ENCODE data around the gene PUS3.
A peak's percentile ranks its signal among the peaks of the same experiment; 100 is the strongest.
"Not testable (repeated sequence)": the region's sequence is repeated elsewhere in the genome, so short reads cannot be mapped to it uniquely, and the experiment has no call there.

The PUS3 gene

DNA sequence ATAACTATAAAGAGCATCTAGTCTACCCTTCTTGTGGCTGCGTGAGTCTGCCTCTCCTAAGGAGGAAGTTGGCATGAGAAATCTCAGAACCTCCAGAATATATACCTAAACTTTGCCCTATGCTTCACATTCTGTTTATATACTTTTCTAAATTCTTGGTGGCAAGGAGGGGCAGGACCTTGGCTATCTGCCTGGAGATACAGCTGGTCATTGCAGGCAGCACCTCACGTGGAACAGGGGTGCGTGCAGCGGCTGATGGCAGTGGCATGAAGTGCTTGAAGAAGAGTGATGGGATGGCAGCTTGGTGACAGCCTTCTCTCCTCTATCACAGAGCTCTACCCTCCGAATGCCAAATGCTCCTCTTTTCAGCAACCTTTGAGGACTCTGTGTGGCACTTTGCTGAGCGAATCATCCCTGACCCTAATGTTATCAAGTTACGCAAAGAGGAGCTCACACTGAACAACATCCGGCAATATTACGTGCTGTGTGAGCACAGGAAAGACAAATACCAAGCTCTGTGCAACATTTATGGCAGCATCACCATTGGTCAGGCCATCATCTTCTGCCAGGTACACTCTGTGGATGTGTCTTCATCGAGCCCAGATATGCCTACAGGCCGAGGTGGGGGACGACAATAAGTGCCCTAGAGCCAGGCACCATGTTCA is 13.8 kb upstream of the PUS3 start:
- no peak for DNase-seq (ENCODE audit: low read depth)

DNA sequence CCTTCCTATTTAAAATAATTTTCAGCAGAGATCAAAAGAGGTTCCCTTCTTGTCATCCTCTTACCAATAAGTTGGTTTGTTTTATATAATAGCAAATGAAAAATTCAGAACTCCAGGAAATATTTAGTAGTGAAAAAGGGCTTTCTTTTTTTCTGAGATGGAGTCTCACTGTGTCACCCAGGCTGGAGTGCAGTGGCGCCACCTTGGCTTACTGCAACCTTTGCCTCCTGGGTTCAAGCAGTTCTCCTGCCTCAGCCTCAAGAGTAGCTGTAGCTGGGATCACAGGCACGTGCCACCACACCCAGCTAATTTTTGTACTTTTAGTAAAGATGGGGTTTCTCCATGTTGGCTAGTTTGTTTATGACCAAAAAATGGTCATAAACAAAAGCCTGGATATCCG is 11.6 kb upstream of the PUS3 start:
- DNase-seq (ENCODE audit: low read depth) = not testable (repeated sequence)

DNA sequence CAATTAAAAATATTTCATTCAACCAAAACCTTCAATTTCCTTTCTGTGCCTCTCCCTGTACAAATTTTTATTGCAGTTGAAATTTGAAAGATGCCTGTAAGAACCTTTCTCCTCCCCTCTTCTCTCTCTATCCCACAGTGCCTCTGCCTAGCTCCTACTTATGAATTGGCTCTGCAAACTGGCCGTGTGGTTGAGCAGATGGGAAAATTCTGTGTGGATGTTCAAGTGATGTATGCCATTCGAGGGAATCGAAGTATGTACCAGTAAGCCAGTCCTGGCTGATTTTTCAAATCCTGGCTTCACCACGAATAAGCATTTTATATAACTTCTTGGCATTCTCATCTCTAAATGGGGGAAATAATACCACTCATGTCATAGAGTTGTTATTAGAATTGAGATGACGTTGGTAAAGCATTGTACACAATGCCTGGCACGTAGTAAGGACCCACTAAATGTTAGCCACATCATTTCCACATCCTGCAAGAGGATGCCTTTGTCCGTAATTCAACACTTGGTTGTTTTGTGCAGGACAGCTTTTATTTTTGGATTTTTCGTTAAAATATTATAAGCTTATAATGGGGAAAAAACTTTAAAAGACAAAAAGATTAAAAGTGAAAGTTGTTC is 7.3 kb upstream of the PUS3 start:
- no peak for DNase-seq (ENCODE audit: low read depth)

DNA sequence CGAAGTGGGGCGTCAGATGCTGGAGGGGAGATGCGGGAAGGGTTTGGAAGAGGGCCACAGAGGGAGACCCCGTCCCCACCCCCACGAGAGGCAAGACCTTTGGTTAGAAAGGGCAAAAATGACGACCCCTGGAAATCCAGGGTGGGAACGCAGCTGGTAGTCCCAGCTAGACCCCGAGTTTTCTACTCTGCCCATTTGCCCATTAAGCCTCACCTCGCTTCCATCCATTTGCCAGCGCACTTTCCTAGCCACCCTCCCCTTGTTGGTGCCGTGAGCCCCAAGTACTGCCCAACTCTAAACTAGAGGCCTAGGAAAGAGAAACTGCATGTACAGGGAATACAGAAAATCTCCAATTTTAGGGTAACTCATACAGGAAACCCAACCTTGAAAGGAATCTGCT is 1.7 kb upstream of the PUS3 start:
- no peak for DNase-seq (ENCODE audit: low read depth)

DNA sequence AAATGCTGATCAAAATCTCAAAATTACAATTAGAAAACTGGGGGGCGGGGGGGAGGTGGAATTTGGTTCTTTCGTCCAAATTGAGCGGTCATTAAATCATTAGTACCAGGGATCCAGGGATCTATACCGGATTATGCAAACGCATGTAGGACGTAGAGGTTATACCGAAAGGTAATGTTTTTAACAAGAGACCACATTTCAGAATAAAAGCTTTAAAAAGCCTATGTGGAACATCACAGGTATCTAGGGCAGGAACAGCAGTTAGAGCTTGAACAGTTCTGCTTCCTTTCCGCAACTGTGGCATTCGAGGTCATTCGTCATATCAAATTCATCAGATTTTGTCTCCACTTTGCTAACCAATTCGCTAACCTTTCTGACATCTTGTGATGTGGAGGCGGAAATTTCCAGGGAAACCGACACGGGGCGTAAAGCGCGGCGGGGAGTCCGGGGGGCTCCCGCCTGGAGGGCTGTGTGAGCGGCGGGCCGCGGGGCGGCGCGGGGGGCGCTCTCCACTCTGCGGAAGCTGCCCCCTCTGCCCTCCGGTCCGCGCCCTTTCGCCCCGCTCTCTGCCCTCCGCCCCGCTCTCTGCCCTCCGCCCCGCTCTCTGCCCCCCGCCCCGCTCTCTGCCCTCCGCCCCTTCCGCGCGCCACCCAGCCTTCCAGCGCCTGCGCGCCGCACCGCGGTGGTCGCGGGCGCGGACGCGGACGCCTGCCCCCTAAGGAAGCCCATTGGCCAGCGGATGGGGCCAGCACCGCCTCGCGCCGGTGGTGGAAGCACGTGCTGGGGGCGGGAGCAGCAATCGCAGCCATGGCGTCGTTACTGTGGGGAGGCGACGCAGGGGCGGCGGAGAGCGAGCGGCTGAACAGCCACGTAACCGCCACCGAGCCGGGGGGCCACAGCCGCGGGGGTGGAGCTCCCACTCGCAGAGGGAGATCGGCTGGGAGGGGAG is 979 bp upstream of the PUS3 start, which contains the start of gene DDX25:
Gene DDX25, plus strand, starts transcription at position 798 of the 949 bp plus-strand sequence. Its CDS starts 10 bp downstream, at position 808.
- no peak for DNase-seq (ENCODE audit: low read depth)

DNA sequence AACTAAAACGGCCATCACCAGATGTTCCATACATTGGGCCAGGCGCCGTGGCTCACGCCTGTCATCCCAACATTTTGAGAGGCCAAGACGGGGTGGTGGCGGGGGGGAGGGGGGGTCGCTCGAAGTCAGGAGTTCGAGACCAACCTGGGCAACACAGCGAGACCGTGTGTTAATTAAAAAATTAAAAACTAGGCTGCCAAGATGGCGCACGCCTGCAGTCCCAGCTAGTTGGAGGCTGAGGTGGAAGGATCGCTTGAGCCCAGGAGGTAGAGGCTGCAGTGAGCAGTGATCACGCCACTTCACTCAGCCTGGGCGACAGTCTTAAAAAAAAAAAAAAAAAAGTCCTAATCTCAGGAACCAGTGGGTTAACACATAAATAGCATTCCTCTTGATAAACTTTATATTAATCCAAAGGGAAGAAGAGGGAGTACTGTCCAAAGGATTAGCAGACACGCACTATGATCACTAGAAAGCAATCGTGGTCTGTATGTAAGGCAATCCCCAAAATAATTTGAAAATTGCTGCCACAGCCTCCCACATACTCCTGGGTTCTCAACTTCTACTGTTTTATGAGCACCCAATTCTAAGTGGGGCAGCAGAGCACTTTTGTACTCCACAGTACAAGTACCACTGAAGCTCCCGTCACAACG is 604 bp downstream of the PUS3 start:
- peak; percentile 11 for DNase-seq (ENCODE audit: low read depth)

DNA sequence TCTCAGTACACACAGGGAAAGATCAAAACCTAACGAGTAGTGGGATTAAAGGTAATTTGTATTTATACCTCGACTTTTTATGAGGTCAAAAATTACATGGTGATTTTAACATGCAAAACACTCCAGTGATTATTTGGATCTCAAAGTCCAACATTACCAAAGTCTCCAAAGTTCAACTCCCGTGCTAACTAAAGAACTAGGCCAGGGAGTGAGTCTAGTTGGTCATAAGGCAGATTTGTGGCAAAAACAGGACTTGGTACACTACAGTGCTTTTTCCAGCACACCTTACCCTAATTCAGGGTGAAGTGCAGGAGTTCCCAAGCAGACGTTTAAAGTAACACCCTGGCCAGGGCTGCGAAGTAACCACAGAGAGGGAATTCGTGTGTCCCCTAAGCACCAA is 1.1 kb downstream of the PUS3 start:
- no peak for DNase-seq (ENCODE audit: low read depth)

DNA sequence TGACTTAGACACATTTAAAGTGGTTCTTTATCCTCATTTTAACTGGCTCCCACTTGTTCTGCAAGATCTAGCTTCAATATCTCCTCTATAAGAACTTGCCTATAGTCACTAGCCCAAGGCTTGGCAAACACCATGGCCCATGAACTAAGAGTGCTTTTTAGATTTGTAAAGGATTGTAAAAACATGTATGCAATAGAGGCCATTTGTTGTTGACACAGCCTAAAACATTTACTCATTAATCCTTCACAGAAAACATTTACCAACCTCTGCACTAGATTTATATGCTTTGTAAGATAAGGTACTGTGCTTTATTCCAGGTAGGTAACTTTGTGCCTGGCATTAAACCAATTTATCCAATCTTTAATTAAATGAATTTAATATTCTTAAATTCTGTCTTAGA is 10.0 kb downstream of the PUS3 start:
- no peak for DNase-seq (ENCODE audit: low read depth)

DNA sequence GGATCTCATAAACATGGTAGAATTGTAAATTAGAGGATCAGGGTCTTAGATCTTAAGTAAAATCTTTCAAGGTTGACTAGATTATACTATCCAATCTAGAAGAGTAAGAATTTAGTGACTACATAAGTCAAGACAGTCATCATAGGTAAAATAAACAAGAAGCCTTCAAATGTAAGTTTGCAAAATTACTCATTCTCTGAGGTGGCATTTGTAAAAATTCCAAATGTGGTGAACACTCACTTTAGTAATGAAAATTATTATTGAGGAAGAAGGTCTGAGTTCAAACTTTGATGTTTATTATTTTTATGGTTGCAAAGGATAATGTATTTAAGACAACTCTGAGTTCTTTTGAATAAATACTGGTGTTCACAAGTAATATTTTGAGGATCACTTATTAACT is 10.9 kb downstream of the PUS3 start:
- DNase-seq (ENCODE audit: low read depth) = peak; percentile 10

DNA sequence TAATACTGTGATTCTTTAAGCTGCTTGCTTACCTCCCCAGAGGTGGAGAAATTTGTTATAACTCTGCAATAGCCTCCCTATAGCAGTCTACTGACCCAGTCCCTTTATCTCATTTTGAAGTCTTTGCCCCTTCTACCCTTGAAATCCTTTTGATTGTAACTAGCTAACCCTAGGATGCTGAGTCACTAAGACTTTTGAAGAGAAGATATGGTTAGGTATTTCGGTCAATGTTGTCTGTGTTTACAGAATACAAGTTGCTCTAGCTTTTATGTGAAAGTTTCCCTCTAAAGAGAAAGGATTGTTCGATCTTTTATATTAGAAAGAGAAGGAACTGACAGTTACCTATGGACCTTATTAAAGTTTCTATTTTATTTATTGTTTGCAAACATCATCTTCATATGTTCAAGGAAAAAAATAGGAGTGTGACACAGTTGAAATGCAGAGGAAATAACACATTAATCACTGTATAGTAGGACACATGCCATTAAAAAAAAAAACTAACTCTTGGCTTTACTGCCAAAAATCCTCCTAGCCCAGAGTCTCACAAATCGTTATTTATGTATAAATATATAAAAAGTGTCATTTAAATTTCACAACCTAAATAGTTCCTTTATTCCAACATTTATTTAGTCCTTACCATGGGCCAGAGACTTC is 12.4 kb downstream of the PUS3 start:
- peak; percentile 28 for DNase-seq (ENCODE audit: low read depth)

DNA sequence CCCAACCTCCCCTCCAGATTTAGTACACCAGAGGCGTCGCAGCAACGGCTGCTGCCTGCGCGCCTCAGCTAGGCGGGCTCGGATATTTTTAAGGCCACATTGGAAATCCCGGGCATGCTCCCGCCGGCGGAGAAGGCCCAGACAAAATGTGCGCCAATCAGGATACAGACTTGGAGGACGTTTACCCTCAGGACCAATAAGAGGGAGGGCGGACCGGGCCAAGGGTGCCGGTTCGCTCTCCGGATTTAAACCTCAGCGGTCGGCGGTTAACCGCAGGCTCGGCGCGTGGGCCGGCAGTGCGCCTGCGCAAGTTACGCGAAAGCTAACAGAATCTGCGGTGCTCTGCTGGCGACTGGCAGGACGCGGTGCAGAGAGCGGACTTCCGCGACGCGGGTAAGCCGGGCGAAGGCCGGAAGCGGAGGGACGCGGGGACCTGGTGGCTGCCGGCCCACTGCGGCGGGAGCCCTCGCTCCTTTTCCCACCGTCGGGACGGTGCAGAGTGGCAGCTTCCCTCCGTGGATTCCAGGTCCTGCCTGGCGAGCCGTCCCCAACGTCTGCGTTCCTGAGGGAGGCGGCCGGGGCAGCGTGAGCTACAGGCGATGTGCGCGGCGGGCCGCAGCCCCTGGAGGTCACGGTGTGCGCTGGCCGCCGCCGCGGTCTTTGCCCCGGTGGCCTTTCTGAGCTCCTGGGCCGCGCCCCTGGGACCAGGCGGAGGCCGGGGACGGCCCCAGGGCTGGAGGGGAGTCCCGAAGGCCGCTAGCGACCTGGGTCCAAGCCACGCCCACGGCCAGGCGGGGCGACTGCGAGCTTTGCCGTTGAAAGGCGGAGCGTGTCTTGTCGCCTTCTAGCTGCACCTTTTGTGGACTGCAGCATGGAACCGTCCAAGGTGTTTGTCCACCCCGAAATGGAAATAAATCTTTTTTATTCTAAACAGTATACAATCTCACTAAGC is 15.4 kb downstream of the PUS3 start, which contains the start of gene HYLS1:
Gene HYLS1, plus strand, starts transcription at position 296 of the 952 bp plus-strand sequence. CDS start 11,701 bp downstream, outside the sequence.
- peak; percentile 97 for DNase-seq (ENCODE audit: low read depth)

DNA sequence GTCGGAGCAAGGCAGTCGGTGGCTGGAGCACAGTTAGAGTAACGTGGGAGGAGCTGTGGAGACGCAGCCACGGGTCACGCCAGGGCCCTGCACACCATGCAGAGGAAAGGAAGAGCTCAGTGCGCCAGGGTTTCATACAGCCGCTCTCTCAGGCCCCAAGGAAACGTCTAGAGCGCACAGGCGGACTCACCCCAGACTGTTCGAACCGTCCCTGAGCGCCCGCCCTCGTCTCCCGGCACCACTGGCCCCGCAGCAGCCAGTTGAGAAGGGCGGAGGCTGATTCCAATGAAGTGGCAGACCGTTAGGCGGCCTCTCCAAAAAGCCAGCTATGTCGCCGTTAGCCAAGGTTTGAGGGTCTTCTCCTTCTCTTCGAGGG is 16.0 kb downstream of the PUS3 start:
- DNase-seq (ENCODE audit: low read depth) = peak; percentile 42

DNA sequence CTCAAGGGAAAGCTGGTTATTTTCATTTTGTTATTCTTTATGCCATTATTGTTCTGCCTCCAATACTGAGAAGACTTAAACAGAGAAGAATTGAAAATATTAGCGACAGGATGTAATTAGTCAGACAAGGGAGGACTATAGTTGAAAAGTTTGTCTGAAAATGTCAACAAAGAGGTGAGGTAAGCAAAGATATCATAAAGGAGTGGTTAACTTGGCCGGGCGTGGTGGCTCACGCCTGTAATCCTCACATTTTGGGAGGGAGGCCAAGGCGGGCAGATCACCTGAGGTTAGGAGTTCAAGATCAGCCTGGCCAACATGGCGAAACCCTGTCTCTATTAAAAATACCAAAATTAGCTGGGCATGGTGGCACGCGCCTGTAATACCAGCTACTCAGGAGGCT is 19.6 kb downstream of the PUS3 start:
- no peak for DNase-seq (ENCODE audit: low read depth)

DNA sequence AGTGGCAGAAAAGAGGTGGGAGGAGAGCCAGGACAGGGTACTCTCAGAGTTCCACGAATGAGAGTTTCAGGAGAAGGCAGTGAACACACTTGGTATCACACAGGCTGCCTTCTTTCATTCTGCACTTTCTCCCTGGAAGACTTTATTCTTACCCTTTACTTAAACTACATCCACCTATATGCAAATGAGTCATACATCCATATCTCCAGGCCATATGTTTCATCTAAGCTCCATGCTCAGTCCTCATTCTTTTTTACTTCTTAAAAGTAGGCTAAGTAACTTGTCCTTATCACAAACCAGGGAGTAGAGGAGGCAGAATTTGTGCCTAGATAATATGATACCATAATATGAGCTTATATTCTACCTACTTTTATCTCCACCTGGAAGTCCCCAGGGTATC is 21.7 kb downstream of the PUS3 start:
- DNase-seq (ENCODE audit: low read depth) = no peak

DNA sequence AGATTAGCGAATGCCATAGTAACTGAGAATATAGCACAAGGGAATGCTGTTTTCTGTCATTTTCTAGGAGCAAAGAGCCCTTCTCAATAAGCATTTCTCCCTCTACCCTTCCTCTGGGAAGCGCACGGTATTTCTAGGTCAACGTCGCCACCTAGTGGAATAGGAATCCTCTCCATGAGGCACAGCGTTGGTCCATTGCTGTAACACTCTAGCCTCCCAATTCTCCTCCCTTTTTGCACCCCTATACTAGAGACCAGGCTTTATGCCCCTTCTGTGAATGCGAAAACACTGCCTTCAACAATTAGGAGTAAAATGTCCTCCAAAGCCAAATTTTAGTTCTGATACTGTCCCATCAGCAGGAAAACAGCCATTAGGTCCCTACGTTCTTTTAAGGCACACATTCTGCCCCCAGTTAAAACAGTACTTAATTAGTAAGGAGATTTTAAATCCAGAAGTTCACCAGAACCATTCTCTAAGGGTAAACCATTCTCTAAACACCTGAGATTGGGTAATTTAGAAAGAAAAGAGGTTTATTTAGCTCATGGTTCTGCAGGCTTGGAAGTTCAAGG is 28.4 kb downstream of the PUS3 start:
- peak; percentile 69 for DNase-seq (ENCODE audit: low read depth)

DNA sequence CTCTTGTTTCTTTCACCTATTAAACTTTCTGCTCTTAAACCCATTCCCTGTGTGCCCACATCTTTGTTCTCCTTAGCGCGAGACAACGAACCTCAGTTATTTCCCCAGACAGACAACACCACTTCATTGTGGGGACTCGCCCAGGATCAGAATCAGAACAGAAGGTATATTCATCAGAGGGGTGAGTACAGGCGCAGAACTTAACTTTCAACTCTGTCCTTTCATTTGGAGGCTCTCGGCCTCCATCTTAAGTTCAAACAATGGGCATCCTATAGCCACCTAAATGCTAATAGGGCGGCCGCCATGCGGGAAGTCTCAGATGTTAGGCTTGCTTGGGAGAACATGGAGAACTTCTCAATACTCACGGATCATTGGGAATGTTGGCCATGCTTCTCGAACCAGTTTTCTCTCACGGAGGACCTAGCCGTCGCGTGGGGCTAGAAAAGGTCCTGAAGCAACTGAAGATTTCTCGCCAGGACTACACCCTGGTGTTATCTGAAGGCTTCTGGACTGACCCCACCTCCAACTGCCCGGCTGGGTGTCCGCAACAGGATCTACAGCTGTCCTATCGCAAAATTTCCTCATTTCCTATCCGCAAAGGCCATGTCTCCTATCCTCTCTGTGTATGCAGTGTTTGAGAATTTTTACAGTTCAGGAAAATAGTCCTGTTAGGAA is 29.0 kb downstream of the PUS3 start:
- no peak for DNase-seq (ENCODE audit: low read depth)

DNA sequence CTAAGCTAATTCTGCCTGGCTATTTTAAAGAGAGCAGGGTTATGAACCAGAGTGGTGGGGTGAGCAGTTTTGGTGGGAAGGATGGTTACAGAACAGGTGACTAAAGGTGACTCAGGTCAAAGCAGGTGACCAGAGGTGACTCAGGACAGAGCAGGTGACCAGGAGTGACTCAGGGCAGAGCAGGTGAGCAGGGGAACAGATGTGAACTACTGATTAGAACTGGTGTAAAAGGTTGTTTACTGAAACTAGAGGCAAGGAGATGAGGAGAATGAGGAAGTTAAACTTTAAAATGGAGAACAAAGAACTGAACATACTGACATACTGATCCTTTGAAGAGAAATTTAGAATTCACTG is 30.9 kb downstream of the PUS3 start:
- DNase-seq (ENCODE audit: low read depth) = no peak

DNA sequence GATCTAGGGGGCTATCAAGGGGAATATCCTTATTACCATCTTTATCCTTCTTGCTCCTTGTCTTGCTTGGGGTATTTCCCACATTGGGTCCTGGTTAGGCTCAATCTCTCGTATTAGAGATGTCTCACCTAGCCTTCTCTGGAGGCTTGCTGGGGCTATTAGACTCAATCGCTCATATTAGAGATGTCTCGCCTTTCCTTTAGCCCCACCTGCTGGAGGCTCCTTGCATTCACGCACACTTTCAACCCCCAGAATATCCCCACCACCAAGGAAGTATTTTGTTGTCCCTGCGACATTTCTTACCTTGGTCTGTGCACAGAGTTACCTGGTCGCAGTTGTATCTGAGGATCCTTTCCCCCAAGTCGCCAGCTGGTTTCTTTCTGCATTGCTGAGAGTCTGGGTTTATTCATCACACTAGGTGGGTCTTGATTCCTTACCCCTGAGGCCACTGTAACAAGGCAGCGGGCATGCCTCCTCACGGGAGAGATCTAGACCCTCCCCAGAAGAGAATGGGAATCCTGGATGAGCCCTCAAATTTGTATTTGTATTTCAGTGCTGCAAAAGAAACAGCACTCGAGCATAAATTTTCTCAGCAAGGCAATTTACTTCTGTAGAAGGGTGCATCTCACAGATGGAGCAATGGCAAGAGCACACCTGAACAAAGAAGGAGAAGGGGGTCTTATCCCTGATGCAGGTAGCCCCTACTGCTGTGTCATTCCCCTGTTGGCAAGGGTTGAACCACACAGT is 31.4 kb downstream of the PUS3 start:
- peak; percentile 42 for DNase-seq (ENCODE audit: low read depth)

DNA sequence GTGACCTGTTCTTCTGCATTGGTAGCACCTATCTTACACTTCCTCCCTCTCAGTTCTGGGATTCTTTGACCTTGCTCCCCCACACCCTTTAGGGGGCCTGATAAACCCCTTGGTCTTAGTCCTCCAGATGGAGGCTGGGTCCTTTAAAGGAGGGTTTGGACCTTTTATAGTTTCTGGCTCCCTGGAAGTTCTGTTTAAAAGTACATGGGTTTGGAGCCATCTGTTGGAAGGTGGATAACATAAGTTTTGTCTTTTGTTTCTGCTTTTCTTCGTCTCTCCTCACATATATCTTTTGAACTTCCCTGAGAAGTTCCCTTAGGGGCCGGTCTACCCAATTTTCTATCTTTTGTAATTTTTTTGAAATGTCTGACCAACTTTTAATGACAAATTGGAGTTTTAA is 33.5 kb downstream of the PUS3 start:
- DNase-seq (ENCODE audit: low read depth) = no peak
